Measurements from ENCODE around the gene SORCS2. TPM values are rescaled to one million over a fixed set of nuclear protein-coding genes. Genes with fewer than 3 reads are reported as not detected.
A peak's percentile ranks its signal among the peaks of the same experiment; 100 is the strongest.

Gene SORCS2
- total RNA-seq, 4 donors from 2014 or later = 0.53 to 9.9 (median 0.90) TPM

- no peak for DNase-seq
- no peaks in the 10 kb centered on the region for H3K9me3 ChIP-seq
- H3K4me1 ChIP-seq = no peaks in the 10 kb centered on the region
- H3K27ac ChIP-seq = no peak overlapping the region
- TF ChIP-seq CTCF (IDR thresholded peaks at IDR 0.05) = no peak
- no peak for TF ChIP-seq POLR2A (IDR thresholded peaks at IDR 0.05)
- no peak overlapping the region for H3K4me3 ChIP-seq
- H3K36me3 ChIP-seq = no peaks in the 10 kb centered on the region
- H3K27me3 ChIP-seq = no peaks in the 10 kb centered on the region
Observed at GRCh38 chr4:7672601-7673000, 480.3 kb downstream of the SORCS2 start.

GRCh38 chr4:7673121-7673520, 480.8 kb downstream of the SORCS2 start:
- DNase-seq = no peak

GRCh38 chr4:7674706-7675105, 482.4 kb downstream of the SORCS2 start:
- TF ChIP-seq CTCF (IDR thresholded peaks at IDR 0.05) (no peak), POLR2A (IDR thresholded peaks at IDR 0.05) (no peak)
- DNase-seq = peak in 1 of 3 donors; percentile 7
- no peaks in the 10 kb centered on the region for H3K9me3 ChIP-seq
- no peaks in the 10 kb centered on the region for H3K4me1 ChIP-seq
- H3K36me3 ChIP-seq = no peaks in the 10 kb centered on the region
- no peaks in the 10 kb centered on the region for H3K27me3 ChIP-seq
- no peak overlapping the region for H3K4me3 ChIP-seq
- no peak overlapping the region for H3K27ac ChIP-seq

More at GRCh38 chr4:7673121-7673520, 480.8 kb downstream of the SORCS2 start:
- no peaks in the 10 kb centered on the region for H3K27me3 ChIP-seq
- H3K9me3 ChIP-seq = no peaks in the 10 kb centered on the region
- H3K4me1 ChIP-seq = no peaks in the 10 kb centered on the region
- no peaks in the 10 kb centered on the region for H3K36me3 ChIP-seq
- no peak overlapping the region for H3K4me3 ChIP-seq
- no peak for TF ChIP-seq CTCF (IDR thresholded peaks at IDR 0.05)
- no peak for TF ChIP-seq POLR2A (IDR thresholded peaks at IDR 0.05)
- H3K27ac ChIP-seq = no peak overlapping the region

- H3K27ac ChIP-seq = no peak overlapping the region
Observed at GRCh38 chr4:7675136-7675535, 482.8 kb downstream of the SORCS2 start.

GRCh38 chr4:7675612-7676320, 483.4 kb downstream of the SORCS2 start:
- no peak for TF ChIP-seq POLR2A (IDR thresholded peaks at IDR 0.05)
- no peak for TF ChIP-seq CTCF (IDR thresholded peaks at IDR 0.05)
- Histone ChIP-seq H3K27ac (no peak overlapping the region), H3K36me3 (no peaks in the 10 kb centered on the region), H3K4me1 (no peaks in the 10 kb centered on the region), H3K9me3 (no peaks in the 10 kb centered on the region), H3K4me3 (no peak overlapping the region), H3K27me3 (no peaks in the 10 kb centered on the region)
- DNase-seq = no peak

More at GRCh38 chr4:7675136-7675535, 482.8 kb downstream of the SORCS2 start:
- DNase-seq = no peak
- Histone ChIP-seq H3K27me3 (no peaks in the 10 kb centered on the region), H3K9me3 (no peaks in the 10 kb centered on the region), H3K36me3 (no peaks in the 10 kb centered on the region), H3K4me3 (no peak overlapping the region), H3K4me1 (no peaks in the 10 kb centered on the region)
- TF ChIP-seq POLR2A (IDR thresholded peaks at IDR 0.05) (no peak), CTCF (IDR thresholded peaks at IDR 0.05) (no peak)

Data from Peyer's patch (tissue), 4 donors.